Thymus (tissue), 11 donors: ENCODE data around the gene WDR27. TPM values are rescaled to one million over a fixed set of nuclear protein-coding genes. Genes with fewer than 3 reads are reported as not detected.

Source experiments
- DNase-seq, 9 donors: peaks; one replicate each; pipeline ENCODE4 v3.0.0-alpha.2; 2013; ENCODE audit warnings: low spot score in 9 of 9, low read depth in 6 of 9, missing footprints in 1 of 9
- H3K27ac ChIP-seq, 2 donors: one replicate each; pipeline ENCODE4 v1.5.1; 2013; ENCODE audit warnings: control low read depth in 1 of 2, low read depth in 1 of 2, low read length in 1 of 2, mild to moderate bottlenecking in 1 of 2, moderate library complexity in 1 of 2
- H3K27me3 ChIP-seq, 2 donors: one replicate each; pipeline ENCODE4 v1.5.1; 2013; ENCODE audit warnings: low read length in 1 of 2; ENCODE audit not compliant: control insufficient read depth in 2 of 2, insufficient read depth in 1 of 2
- H3K36me3 ChIP-seq, 2 donors: one replicate each; pipeline ENCODE4 v1.5.1; 2013; ENCODE audit warnings: low read length in 1 of 2, mild to moderate bottlenecking in 1 of 2, moderate library complexity in 1 of 2; ENCODE audit not compliant: control insufficient read depth in 2 of 2, insufficient read depth in 2 of 2
- H3K4me1 ChIP-seq, 2 donors: one replicate each; pipeline ENCODE4 v1.5.1; 2013; ENCODE audit warnings: low read length in 2 of 2; ENCODE audit not compliant: control insufficient read depth in 2 of 2, insufficient read depth in 2 of 2
- H3K4me3 ChIP-seq, 2 donors: one replicate each; pipeline ENCODE4 v1.5.1; 2013; ENCODE audit warnings: low read length in 2 of 2, control low read depth in 1 of 2, mild to moderate bottlenecking in 1 of 2
- H3K9me3 ChIP-seq, 2 donors: one replicate each; pipeline ENCODE4 v1.5.1; 2013; ENCODE audit warnings: low read length in 1 of 2, mild to moderate bottlenecking in 1 of 2; ENCODE audit not compliant: control insufficient read depth in 2 of 2, insufficient read depth in 1 of 2
- WGBS: extraction: QIAGEN DNeasy Blood & Tissue Kit; methylation state at CpG from one replicate; pipeline ENCODE4 v1.1.7; 2013; 5-methylcytosine and 5-hydroxymethylcytosine counted together
- polyA plus RNA-seq: library from polyadenylated mRNA; stranded (reverse); fragments of 200-250 nt; gene quantifications from one replicate; pipeline ENCODE4 v1.2.3, GENCODE V29; 2013
- total RNA-seq: library from RNA; stranded (reverse); fragments of 120-200 nt; gene quantifications from one replicate; pipeline ENCODE4 v1.2.4, GENCODE V29; 2013
- donor health status: healthy.

Gene WDR27
- total and polyA plus RNA-seq, 2 donors, result 13.9 to 42.0 TPM

- Histone ChIP-seq H3K27me3 (no peaks in the 10 kb centered on the region), H3K9me3 (no peaks in the 10 kb centered on the region), H3K36me3 (no peaks in the 10 kb centered on the region), H3K4me1 (peaks cover 12 to 25% of the 10 kb centered on the region in 2 donors), H3K27ac (no peak overlapping the region), H3K4me3 (no peak overlapping the region)
- no peak for DNase-seq
- WGBS, result 93% methylated on average over 1 of the region's 1 CpG
These were observed 109.3 kb downstream of the WDR27 start for GRCh38 chr6:169592558-169592957.

GRCh38 chr6:169591616-169592015 lies 110.2 kb downstream of the WDR27 start:
- H3K9me3 ChIP-seq, result no peaks in the 10 kb centered on the region
- no peak for DNase-seq
- H3K36me3 ChIP-seq, result no peaks in the 10 kb centered on the region
- H3K27me3 ChIP-seq, result no peaks in the 10 kb centered on the region
- WGBS, result 97% methylated on average over 4 of the region's 4 CpGs
- H3K27ac ChIP-seq, result no peak overlapping the region
- no peak overlapping the region for H3K4me3 ChIP-seq
- H3K4me1 ChIP-seq, result peaks cover 12 to 25% of the 10 kb centered on the region in 2 donors

DNA sequence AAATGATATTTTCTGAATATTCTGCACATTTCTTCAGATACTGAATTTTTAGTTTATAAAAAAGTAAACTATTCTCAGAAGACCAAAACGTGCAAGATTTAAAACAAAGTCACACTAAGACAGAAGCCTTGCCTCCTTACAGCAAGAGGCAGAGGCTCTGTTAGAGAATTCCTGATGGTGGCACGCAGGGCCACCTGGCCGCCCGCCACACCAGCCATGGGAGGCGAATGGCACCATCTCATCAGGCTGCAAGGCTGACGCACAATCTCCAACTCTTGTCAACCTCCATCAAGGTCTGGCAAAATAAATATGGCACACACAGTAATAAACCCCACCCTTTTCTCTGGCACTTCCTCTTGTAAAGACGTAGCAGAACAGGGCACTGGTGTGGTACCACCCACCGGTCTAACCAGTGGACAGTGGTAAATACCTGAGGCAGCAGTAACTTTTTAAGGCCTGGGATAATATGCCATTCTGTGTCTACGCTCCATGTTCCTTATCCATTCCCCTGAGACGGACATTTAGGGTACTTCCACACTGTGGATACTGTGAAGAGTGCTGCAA lies 111.4 kb downstream of the WDR27 start:
- 93% methylated on average over 10 of the region's 10 CpGs for WGBS
- peaks cover 12 to 25% of the 10 kb centered on the region in 2 donors for H3K4me1 ChIP-seq
- DNase-seq, result no peak
- no peaks in the 10 kb centered on the region for H3K27me3 ChIP-seq
- H3K27ac ChIP-seq, result peak overlapping the region; percentile 8 to 84
- H3K9me3 ChIP-seq, result no peaks in the 10 kb centered on the region
- no peaks in the 10 kb centered on the region for H3K36me3 ChIP-seq
- H3K4me3 ChIP-seq, result no peak overlapping the region

GRCh38 chr6:169589699-169590257 lies 112.1 kb downstream of the WDR27 start:
- Histone ChIP-seq H3K27me3 (no peaks in the 10 kb centered on the region), H3K4me3 (no peak overlapping the region), H3K4me1 (peaks cover 12 to 25% of the 10 kb centered on the region in 2 donors), H3K27ac (peak overlapping the region; percentile 23 to 57), H3K9me3 (no peaks in the 10 kb centered on the region), H3K36me3 (no peaks in the 10 kb centered on the region)
- DNase-seq, result peak in 1 of 9 donors; percentile 30
- 58% methylated on average over 6 of the region's 6 CpGs for WGBS

DNA sequence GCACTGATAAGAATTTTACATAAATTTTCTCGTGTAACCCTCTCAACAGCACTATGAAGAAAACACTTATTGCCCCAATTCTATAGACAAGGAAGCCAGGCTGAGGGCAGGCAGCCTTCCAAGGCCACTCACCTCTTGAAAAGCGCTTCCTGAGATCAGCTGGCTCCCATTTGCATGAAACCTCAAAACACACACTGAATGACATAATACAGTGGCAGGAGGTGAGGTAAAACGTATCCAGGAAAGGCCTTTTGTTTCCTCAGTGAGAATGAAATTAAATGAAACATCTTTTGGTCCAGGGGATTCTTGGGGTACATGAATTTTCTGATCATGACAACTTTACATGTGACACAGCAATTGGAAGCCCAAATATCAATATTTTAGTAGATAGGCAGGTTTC lies 112.5 kb downstream of the WDR27 start:
- WGBS, result 62% methylated on average over 3 of the region's 3 CpGs
- H3K9me3 ChIP-seq, result no peaks in the 10 kb centered on the region
- no peaks in the 10 kb centered on the region for H3K27me3 ChIP-seq
- H3K4me1 ChIP-seq, result peaks cover 13 to 28% of the 10 kb centered on the region in 2 donors
- no peak overlapping the region for H3K4me3 ChIP-seq
- H3K27ac ChIP-seq, result peak overlapping the region; percentile 23 to 57
- DNase-seq, result peak in 1 of 9 donors; percentile 59
- H3K36me3 ChIP-seq, result no peaks in the 10 kb centered on the region

DNA sequence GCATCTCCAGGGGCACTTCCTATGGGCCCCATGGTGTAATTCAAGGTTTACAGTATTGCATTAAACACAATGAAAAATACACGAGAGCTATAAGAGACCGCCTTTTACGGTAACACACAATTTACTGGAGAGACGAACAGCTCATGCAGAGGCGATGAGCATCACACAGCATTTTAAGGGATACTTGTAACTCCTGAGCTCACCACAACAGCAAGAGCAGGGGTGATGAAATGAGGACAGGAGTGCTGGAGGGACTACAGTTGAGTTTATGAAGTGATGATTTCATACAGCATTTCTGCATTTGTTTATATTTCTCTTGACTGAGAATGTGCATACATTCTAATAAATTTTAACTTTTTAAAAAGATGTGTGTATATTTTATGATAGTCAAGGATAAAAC lies 113.9 kb downstream of the WDR27 start:
- H3K36me3 ChIP-seq, result no peaks in the 10 kb centered on the region
- peak overlapping the region in 1 of 2 donors; percentile 9 for H3K27ac ChIP-seq
- 95% methylated on average over 5 of the region's 5 CpGs for WGBS
- no peak for DNase-seq
- H3K4me3 ChIP-seq, result no peak overlapping the region
- H3K27me3 ChIP-seq, result no peaks in the 10 kb centered on the region
- peaks cover 21 to 31% of the 10 kb centered on the region in 2 donors for H3K4me1 ChIP-seq
- no peaks in the 10 kb centered on the region for H3K9me3 ChIP-seq

DNA sequence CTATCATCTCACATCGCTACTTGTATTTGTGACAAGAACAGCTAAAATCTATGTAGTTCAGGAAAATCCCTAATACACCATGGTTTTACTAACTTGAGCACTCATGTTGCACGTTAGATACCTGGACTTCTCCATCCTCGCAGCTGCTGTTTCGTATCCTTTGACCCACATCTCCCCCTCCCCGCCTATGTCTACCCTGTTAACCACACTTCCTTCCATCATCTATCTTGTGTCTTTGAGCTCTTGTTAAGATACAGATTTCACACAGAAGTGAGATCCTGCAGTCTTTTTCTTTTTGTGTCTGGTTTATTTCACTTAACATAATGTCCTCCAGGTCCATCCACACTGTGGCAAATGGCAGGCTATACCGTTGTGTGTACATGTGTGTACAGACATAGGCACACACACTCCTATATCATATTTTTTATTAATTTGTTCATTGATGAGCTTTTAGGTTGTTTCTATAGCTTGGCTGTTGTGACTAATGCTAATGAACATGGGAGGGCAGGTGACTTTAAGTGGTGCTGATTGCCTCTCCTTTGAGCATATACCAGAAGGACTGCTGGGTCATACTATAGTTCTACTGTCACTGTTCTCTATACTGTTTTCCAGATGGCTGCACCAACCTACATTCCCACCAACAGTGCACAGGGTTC lies 117.8 kb downstream of the WDR27 start:
- Histone ChIP-seq H3K4me1 (peaks cover 15 to 20% of the 10 kb centered on the region in 2 donors), H3K27me3 (no peaks in the 10 kb centered on the region), H3K27ac (peak overlapping the region; percentile 75 to 90), H3K4me3 (no peak overlapping the region), H3K9me3 (no peaks in the 10 kb centered on the region), H3K36me3 (no peaks in the 10 kb centered on the region)
- DNase-seq, result peak in 5 of 9 donors; percentile 59 to 82 (median 60)
- 25% methylated on average over 6 of the region's 6 CpGs for WGBS

GRCh38 chr6:169579407-169580111 lies 122.3 kb downstream of the WDR27 start:
- Histone ChIP-seq H3K27me3 (peaks cover 0 to 8% of the 10 kb centered on the region in 2 donors), H3K36me3 (peaks cover 0 to 4% of the 10 kb centered on the region in 2 donors), H3K27ac (no peak overlapping the region), H3K9me3 (peaks cover 0 to 5% of the 10 kb centered on the region in 2 donors), H3K4me1 (peaks cover 12 to 13% of the 10 kb centered on the region in 2 donors), H3K4me3 (no peak overlapping the region)
- 90% methylated on average over 7 of the region's 7 CpGs for WGBS
- DNase-seq, result no peak

DNA sequence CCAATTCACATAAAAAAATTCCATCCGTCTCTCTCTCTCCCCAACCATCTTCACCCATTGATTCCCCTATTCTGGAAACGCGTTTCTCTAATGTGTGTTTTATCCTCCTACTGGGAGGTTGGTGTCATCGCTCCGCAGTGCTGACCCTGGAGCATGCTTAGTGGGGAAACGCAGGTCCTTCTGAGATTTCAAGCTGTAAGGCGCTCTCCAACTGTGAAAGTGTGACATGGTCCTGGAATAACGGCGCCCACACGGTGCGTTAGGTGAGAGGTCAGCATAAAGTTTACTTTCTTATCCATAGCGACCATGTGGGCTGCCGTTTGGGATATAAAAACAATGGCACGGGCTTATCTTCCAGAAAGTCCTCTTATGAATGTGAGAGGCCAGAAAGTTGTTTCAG lies 123.9 kb downstream of the WDR27 start:
- 94% methylated on average over 14 of the region's 14 CpGs for WGBS
- peaks cover 0 to 4% of the 10 kb centered on the region in 2 donors for H3K36me3 ChIP-seq
- H3K27me3 ChIP-seq, result peaks cover 0 to 8% of the 10 kb centered on the region in 2 donors
- peaks cover 0 to 5% of the 10 kb centered on the region in 2 donors for H3K9me3 ChIP-seq
- DNase-seq, result no peak
- H3K4me3 ChIP-seq, result no peak overlapping the region
- no peak overlapping the region for H3K27ac ChIP-seq
- peaks cover 4 to 16% of the 10 kb centered on the region in 2 donors for H3K4me1 ChIP-seq
